HUDEP-2 (cell line): ENCODE measurements around the gene SLC6A5.

Experiments
- DNase-seq, 76 experiments: peaks; one replicate each; lab custom pipeline; 2025; ENCODE audit not compliant: unreplicated experiment in 76 of 76; lab: John Stamatoyannopoulos, UW

The SLC6A5 gene

DNA sequence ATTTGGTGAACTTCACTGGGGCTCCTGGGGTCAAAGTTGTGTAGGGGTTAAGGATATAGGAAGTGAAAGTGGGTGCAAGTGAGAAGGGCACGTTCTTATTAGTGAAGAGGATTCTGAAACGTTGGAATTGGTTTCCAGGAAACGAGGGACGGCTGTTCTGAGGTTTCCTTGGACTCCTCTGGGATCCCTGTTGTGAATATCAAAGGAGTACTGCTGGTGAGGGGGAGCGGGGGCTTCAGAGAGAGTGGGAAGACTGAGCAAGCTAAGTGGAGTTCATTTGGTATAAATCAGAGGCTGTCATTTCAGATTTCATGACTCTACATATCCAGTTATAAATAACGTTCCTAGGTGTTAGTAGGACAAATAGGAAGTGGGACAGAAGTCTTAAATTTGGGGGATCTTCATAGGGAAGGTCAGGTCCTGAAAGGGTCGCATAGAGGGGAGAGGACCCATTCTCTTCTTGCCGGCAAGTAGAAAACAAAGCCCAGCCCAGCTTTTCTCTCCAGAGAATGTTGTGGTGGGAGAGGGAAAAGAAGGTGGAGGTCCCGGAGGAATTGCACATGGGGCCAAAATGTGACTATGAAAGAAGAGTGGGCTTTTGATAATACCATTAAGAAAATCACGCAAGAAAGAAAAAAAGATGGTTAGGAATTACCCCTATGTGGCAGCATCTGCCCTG lies 68.9 kb downstream of the SLC6A5 start:
- DNase-seq: no peak

DNA sequence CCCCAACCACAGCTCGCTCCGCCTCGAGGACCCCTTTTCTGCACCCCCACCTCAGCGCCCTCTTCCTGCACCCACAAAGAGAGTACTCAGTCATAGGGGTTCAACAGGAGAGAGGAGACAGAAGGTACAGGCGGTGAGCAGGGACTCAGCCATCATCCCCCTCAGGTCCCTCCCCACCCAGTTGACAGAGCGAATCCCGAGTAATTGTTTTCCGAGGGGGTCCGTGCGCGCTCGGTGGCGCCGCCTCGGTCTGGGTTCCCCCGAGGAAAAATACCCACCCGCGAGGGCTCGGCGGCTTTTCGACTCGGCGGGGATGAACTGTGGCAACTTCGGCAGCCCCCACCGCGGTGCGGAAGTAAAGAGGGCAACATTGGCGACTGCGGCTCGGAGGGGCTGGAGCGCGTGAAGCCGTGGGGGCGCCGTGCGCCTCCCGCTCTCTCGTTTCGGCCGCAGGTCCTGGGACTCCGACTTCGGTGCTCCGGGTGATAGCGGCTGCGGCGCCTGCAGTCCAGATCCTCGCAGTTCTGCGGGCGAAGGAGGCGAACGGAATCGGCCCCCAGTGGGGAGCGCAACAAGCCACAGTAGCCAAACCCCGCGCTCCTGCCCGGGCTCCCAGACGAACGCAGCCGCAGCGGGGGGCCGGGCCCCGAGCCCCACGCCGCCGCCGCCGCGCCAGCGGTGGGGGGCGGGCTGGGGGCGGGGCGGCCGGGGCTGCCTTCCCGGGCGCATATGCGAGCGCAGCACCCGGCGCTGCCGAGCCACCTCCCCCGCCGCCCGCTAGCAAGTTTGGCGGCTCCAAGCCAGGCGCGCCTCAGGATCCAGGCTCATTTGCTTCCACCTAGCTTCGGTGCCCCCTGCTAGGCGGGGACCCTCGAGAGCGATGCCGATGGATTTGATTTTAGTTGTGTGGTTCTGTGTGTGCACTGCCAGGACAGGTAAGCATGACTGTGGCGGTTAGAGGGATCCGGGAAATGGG lies 69.7 kb downstream of the SLC6A5 start, which contains the start of gene NELL1:
NELL1 (plus strand) TSS at position 743 of the 976 bp plus-strand sequence.
- no peak for DNase-seq

DNA sequence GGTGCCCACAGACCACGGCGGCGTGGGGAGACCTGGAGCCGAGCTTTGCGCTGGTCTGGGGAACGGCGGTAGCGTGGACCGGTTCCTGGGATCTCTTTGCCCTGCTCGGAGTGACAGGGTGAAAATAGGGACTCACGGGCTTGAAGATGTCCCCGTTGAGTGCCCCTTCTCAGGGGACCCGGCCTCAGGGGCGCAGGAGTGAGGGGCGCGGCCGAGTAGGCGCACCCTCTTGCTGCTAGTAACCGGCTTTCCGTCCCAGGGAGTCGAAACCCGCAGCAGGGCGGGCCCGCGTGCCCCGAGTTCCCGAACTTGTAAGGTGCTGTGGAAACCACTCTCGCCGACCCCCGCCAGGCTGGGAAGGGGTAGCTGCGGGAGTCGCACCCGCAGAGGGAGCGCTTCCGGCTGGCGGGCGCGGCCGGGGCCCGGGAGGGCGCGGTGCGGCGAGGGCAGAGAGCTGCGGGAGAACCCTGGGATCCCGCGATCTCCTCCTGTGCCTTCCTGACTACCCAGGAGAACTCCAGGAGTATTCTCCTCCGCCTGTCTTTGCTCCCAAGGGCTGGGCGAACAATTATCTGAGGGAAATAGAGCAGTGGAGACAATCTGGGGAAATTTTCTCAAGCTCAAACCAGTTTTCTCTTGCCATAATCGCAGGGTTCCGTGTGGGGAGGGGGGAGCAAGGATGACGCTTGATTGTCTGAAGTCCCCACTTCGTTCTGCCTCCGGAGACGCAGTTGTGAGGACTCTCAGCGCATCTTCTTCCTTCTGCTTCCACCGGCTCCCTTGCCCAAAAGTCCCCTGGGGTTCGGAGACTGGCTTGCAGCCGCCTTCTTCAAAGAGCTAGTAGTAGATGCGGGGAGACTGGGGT lies 70.6 kb downstream of the SLC6A5 start:
- DNase-seq: no peak

DNA sequence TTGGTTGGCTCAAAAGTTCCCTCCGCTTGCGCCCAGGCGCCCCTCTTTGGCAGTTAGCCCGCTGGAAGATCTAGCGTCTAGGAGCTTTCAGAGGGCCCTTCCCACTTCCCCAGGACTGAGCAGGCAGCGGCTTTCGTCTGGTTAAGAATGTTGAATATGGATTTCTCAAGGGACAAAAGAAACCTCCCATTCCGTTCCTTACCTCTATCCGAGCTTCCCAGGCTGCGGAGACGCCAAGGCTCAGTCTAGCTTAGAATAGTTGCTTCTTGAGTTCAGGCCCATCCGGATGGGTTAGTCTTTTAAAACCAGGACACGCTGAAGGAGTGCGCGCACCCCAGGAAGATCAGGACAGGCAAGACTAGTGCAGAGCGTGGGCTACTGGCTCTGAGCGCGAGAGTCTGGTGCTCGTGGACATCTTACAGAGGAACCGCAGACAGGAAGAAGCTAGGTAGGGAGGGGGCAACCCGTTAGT lies 71.6 kb downstream of the SLC6A5 start:
- no peak for DNase-seq

DNA sequence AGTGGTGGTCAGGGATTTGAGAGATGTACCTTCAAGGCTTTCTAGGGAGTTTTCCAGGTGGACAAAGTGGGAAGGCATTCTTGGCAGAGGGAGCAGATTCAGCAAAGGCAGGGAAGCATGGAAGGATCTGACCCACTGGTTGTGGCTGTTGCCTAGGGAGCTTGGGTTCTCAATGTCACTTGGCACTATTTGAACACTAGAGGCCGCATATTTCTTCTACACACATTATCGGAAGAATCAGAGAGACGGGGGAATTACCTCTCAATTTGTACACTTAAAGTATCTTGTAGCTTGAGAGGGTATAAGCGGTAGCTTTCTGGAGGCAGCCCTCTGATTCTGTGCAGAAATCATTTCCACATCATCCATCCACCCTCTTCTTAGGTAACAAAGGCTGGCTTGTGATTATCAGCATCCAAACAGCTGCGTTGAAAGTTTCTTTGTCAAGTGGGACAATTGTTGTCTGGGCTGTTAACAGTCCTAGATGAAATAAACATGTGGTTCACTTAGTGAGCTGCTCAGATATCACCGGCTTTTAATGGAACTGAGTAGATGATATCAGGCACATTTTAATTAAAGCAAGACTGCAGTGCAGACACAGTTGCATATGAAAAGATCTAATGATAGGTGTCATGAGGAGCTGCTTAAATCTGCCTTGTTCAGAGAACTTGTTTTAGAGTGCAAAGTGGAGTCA lies 72.6 kb downstream of the SLC6A5 start:
- DNase-seq: peak in 1 of 76 experiments; percentile 9

DNA sequence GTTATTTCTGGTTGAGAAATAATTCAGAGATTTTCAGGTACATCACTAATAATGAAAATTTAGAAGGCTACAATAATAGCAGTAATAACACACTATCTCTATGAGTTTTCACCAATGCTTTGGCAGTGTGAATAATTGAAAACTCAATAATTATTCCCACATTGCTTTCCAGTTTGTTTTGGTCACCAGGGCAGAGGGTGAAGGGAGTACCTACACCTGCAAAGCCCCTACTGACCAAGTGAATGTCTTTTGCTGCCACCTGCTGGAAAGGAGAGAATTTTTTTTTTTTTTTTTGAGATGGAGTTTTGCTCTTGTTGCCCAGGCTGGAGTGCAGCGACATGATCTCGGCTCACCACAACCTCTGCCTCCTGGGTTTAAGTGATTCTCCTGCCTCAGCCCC lies 73.2 kb downstream of the SLC6A5 start:
- DNase-seq: peak in 3 of 76 experiments; percentile 2 to 13 (median 2)

DNA sequence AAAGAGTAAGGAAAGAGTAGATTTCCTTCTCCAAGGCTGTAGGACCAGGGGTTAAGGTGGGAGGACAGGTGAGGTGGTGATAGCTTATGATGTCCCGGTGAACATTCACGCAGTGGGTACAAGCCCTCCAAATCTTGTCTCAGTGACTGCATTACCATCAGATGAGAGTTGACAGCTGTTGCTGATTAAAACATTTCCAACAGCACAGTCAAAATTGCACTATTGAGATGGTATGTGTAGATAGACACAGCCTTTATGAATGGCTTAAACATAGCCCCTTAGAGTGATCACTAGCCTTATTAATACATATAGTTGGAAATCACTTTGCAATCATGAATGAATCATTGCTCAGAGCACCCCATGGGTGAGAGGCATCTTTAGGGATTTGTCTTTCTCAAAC lies 77.2 kb downstream of the SLC6A5 start:
- DNase-seq: no peak

DNA sequence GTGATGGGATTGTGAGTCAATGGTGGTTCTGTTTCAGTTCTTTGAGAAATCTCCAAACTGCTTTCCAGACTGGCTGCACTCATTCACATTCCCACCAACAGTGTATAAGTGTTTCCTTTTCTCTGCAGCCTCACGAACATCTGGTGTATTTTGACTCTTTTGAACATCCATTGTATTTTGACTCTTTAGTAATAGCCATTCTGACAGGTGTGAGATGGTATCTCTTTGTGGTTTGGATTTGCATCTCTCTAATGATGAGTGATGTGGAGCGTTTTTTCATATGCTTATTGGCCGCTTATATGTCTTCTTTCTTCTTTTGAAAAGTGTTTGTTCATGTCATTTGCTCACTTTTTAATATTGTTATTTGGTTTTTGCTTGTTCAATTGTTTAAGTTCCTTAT lies 89.4 kb downstream of the SLC6A5 start:
- no peak for DNase-seq

DNA sequence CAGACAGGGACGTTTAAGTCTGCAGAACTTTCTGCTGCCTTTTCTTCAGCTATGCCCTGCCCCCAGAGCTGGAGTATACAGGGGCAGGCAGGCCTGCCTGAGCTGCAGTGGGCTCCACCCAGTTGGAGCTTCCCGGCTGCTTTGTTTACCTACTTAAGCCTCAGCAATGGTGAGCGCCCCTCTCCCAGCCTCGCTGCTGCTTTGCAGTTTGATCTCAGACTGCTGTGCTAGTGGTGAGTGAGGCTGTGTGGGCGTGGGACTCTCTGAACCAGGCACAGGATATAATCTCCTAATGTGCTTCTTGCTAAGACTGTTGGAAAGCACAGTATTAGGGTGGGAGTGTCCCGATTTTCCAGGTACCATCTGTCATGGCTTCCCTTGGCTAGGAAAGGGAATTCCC lies 108.5 kb downstream of the SLC6A5 start:
- DNase-seq: no peak
